ENCODE measurements around the gene COPG1. TPM values are rescaled to one million over a fixed set of nuclear protein-coding genes. Genes with fewer than 3 reads are reported as not detected.

Gene COPG1
- total RNA-seq, 1 donor from 2014 or later, result 267 TPM

DNA sequence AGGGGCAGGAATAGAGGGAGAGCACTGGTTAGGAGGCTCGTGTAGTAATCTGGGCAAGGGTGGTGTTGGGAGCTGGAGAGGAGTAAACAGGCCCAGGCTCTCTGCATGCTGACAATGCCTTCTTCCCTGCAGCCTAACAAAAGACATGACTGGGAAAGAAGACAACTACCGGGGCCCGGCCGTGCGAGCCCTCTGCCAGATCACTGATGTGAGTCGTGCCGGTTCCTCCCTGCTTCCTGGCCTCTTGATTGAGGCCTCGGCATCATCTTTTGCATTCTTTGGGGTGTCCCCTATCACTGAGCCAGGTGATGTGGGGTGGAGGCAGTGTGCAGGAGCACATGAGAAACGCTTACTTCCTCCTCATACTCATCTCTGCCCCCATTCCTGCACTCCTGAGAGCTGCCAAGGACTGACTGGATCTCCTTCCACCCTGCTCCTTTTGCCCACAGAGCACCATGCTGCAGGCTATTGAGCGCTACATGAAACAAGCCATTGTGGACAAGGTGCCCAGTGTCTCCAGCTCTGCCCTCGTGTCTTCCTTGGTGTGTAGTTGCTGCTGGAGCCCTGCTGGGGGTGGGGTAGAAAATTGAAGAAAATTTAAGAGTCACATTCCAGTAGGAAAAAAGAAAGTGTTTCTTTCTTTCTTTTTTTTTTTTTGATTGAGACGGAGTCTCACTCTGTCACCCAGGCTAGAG is 5.3 kb downstream of the COPG1 start:
- H3K4me3 ChIP-seq (ENCODE audit: insufficient read depth, low read depth, low read length), result no peak overlapping the region
- no peaks in the 10 kb centered on the region for H3K9me3 ChIP-seq (ENCODE audit: insufficient read depth, low read depth, low read length)
- Mint-ChIP-seq H3K36me3 (ENCODE audit: low read depth, unreplicated experiment) (peaks cover 28% of the 10 kb centered on the region), H3K4me1 (ENCODE audit: low read depth, unreplicated experiment) (peaks cover 17% of the 10 kb centered on the region), H3K9me3 (ENCODE audit: unreplicated experiment) (no peaks in the 10 kb centered on the region), H3K27ac (ENCODE audit: unreplicated experiment) (no peak overlapping the region), H3K27me3 (ENCODE audit: low read depth, unreplicated experiment) (no peaks in the 10 kb centered on the region), H3K4me3 (ENCODE audit: unreplicated experiment) (peak overlapping the region; percentile 67)
- no peaks in the 10 kb centered on the region for H3K27me3 ChIP-seq (ENCODE audit: insufficient read depth, low read length)
- no peak overlapping the region for H3K27ac ChIP-seq (ENCODE audit: low read depth, low read length)
- DNase-seq (ENCODE audit: low read depth) (no peak), FAIRE-seq (no peak)
- no peak overlapping the region for H2AFZ ChIP-seq (ENCODE audit: low read depth, low read length)
- TF ChIP-seq EZH2 (IDR thresholded peaks at IDR 0.05; ENCODE audit: insufficient read depth, low read length) (no peak), CTCF (IDR thresholded peaks at IDR 0.05; ENCODE audit: insufficient read depth, low read depth, low read length) (no peak)
- no peak overlapping the region for H3K9ac ChIP-seq (ENCODE audit: low read length)
- H3K79me2 ChIP-seq (ENCODE audit: insufficient read depth, low read length), result peaks cover 81% of the 10 kb centered on the region
- H4K20me1 ChIP-seq (ENCODE audit: insufficient read depth, low read length), result peaks cover 67% of the 10 kb centered on the region
- peaks cover 62% of the 10 kb centered on the region for H3K36me3 ChIP-seq (ENCODE audit: insufficient read depth, low read length)
- peaks cover 16% of the 10 kb centered on the region for H3K4me1 ChIP-seq (ENCODE audit: insufficient read depth, low read length)
- H3K4me2 ChIP-seq (ENCODE audit: low read length), result no peak overlapping the region

DNA sequence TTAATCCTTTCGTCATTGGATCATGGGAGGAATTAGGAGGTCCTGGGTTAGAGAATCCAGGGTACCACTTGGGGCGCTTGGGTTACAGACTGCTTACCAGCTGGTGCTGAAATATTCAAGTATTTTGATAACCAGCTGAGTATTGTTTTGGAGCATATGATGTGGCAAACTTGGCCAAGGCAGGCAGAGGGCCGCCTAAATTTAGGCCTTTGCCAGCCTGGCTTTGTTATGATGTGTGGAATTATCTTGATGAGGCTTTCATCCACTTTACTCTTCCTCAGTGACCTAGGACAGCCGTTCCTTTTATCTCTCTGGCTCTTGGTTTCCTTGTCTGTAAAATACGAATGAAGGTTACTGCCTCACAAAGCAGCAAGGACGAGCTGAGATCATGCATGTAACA is 6.9 kb downstream of the COPG1 start:
- H3K4me3 ChIP-seq (ENCODE audit: insufficient read depth, low read depth, low read length), result no peak overlapping the region
- FAIRE-seq (no peak), DNase-seq (ENCODE audit: low read depth) (no peak)
- Mint-ChIP-seq H3K27me3 (ENCODE audit: low read depth, unreplicated experiment) (no peaks in the 10 kb centered on the region), H3K27ac (ENCODE audit: unreplicated experiment) (no peak overlapping the region), H3K9me3 (ENCODE audit: unreplicated experiment) (no peaks in the 10 kb centered on the region), H3K36me3 (ENCODE audit: low read depth, unreplicated experiment) (peaks cover 26% of the 10 kb centered on the region), H3K4me1 (ENCODE audit: low read depth, unreplicated experiment) (peaks cover 9% of the 10 kb centered on the region), H3K4me3 (ENCODE audit: unreplicated experiment) (no peak overlapping the region)
- H3K36me3 ChIP-seq (ENCODE audit: insufficient read depth, low read length), result peaks cover 78% of the 10 kb centered on the region
- peaks cover 8% of the 10 kb centered on the region for H3K4me1 ChIP-seq (ENCODE audit: insufficient read depth, low read length)
- H3K9me3 ChIP-seq (ENCODE audit: insufficient read depth, low read depth, low read length), result no peaks in the 10 kb centered on the region
- H2AFZ ChIP-seq (ENCODE audit: low read depth, low read length), result no peak overlapping the region
- no peak overlapping the region for H3K27ac ChIP-seq (ENCODE audit: low read depth, low read length)
- no peaks in the 10 kb centered on the region for H3K27me3 ChIP-seq (ENCODE audit: insufficient read depth, low read length)
- H3K4me2 ChIP-seq (ENCODE audit: low read length), result no peak overlapping the region
- TF ChIP-seq CTCF (IDR thresholded peaks at IDR 0.05; ENCODE audit: insufficient read depth, low read depth, low read length) (no peak), EZH2 (IDR thresholded peaks at IDR 0.05; ENCODE audit: insufficient read depth, low read length) (no peak)
- peaks cover 83% of the 10 kb centered on the region for H4K20me1 ChIP-seq (ENCODE audit: insufficient read depth, low read length)
- peaks cover 86% of the 10 kb centered on the region for H3K79me2 ChIP-seq (ENCODE audit: insufficient read depth, low read length)
- H3K9ac ChIP-seq (ENCODE audit: low read length), result peak overlapping the region; percentile 6

GRCh38 chr3:129257609-129258008 is 8.2 kb downstream of the COPG1 start:
- H3K27me3 ChIP-seq (ENCODE audit: insufficient read depth, low read length), result no peaks in the 10 kb centered on the region
- no peaks in the 10 kb centered on the region for H3K9me3 ChIP-seq (ENCODE audit: insufficient read depth, low read depth, low read length)
- Mint-ChIP-seq H3K27me3 (ENCODE audit: low read depth, unreplicated experiment) (no peaks in the 10 kb centered on the region), H3K4me3 (ENCODE audit: unreplicated experiment) (no peak overlapping the region), H3K36me3 (ENCODE audit: low read depth, unreplicated experiment) (peaks cover 25% of the 10 kb centered on the region), H3K27ac (ENCODE audit: unreplicated experiment) (no peak overlapping the region), H3K4me1 (ENCODE audit: low read depth, unreplicated experiment) (peaks cover 9% of the 10 kb centered on the region), H3K9me3 (ENCODE audit: unreplicated experiment) (no peaks in the 10 kb centered on the region)
- no peak for DNase-seq (ENCODE audit: low read depth)
- H3K79me2 ChIP-seq (ENCODE audit: insufficient read depth, low read length), result peaks cover 80% of the 10 kb centered on the region
- FAIRE-seq, result no peak
- H3K4me3 ChIP-seq (ENCODE audit: insufficient read depth, low read depth, low read length), result no peak overlapping the region
- H4K20me1 ChIP-seq (ENCODE audit: insufficient read depth, low read length), result peaks cover 86% of the 10 kb centered on the region
- peaks cover 3% of the 10 kb centered on the region for H3K4me1 ChIP-seq (ENCODE audit: insufficient read depth, low read length)
- TF ChIP-seq EZH2 (IDR thresholded peaks at IDR 0.05; ENCODE audit: insufficient read depth, low read length) (no peak), CTCF (IDR thresholded peaks at IDR 0.05; ENCODE audit: insufficient read depth, low read depth, low read length) (no peak)
- H3K9ac ChIP-seq (ENCODE audit: low read length), result no peak overlapping the region
- no peak overlapping the region for H2AFZ ChIP-seq (ENCODE audit: low read depth, low read length)
- no peak overlapping the region for H3K27ac ChIP-seq (ENCODE audit: low read depth, low read length)
- H3K4me2 ChIP-seq (ENCODE audit: low read length), result no peak overlapping the region
- H3K36me3 ChIP-seq (ENCODE audit: insufficient read depth, low read length), result peaks cover 81% of the 10 kb centered on the region

Measured in astrocyte (in vitro differentiated cells and primary cell).